GM06990 (cell line): ENCODE results near the gene IFT81.

Experiments
- DNase-seq: peaks from one replicate; pipeline ENCODE4 v3.0.0-alpha.2; 2011; ENCODE audit not compliant: insufficient read length; ENCODE audit errors: extremely low read depth
- H3K27me3 ChIP-seq: replicated peaks from 2 replicates; pipeline ENCODE4 v1.6.0; 2011; ENCODE audit warnings: low read length; ENCODE audit not compliant: control insufficient read depth, insufficient read depth
- H3K36me3 ChIP-seq: 2 replicates; pipeline ENCODE4 v1.5.1; 2011; ENCODE audit warnings: low read length; ENCODE audit not compliant: control insufficient read depth, insufficient read depth
- H3K4me3 ChIP-seq: replicated peaks from 2 replicates; pipeline ENCODE4 v1.5.1; 2011; ENCODE audit warnings: low read depth, mild to moderate bottlenecking, control low read depth, low read length
- TF ChIP-seq, protein P1 (sequence below): IDR thresholded peaks from 2 replicates; pipeline ENCODE4 v1.5.1; 2011; ENCODE audit warnings: low read length, control low read depth, mild to moderate bottlenecking, inconsistent platforms; ENCODE audit not compliant: insufficient read depth, poor library complexity, severe bottlenecking

IFT81 gene

DNA sequence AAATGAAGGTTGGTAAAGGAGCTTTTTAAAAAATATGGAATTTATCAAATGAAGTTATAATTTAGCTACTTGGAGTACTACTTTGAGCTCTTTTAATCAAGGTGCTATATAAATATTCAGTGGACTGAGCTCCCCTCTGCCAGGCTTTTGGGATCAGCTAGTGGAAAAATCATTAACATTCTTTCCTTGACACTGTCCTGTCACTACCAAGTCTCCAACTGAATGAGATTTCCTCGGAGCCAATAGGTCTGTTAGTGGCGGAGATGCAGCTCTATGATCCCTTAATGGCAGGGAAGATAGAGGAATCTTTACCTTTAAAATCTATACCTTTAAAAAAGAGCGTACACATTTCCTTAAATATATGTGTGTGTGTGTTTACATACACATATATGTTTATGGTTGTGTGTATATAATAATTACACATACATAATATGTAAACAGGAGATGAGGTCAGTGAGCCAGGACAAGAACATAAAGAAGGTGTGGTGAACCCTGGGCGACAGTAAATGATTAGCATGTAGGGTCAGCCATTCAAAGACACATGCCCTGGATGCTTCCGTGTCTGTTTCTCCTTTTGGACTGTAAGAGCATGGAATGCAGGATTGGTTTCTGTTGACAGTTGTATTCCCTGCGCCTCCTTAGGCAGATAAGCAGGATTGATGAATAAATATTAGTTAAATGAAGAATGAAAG lies 109.2 kb downstream of the IFT81 start:
- DNase-seq: no peak
- H3K4me3 ChIP-seq: no peak overlapping the region
- no peaks in the 10 kb centered on the region for H3K36me3 ChIP-seq
- TF ChIP-seq, protein P1, sequence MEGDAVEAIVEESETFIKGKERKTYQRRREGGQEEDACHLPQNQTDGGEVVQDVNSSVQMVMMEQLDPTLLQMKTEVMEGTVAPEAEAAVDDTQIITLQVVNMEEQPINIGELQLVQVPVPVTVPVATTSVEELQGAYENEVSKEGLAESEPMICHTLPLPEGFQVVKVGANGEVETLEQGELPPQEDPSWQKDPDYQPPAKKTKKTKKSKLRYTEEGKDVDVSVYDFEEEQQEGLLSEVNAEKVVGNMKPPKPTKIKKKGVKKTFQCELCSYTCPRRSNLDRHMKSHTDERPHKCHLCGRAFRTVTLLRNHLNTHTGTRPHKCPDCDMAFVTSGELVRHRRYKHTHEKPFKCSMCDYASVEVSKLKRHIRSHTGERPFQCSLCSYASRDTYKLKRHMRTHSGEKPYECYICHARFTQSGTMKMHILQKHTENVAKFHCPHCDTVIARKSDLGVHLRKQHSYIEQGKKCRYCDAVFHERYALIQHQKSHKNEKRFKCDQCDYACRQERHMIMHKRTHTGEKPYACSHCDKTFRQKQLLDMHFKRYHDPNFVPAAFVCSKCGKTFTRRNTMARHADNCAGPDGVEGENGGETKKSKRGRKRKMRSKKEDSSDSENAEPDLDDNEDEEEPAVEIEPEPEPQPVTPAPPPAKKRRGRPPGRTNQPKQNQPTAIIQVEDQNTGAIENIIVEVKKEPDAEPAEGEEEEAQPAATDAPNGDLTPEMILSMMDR: no peak
- no peaks in the 10 kb centered on the region for H3K27me3 ChIP-seq

- Histone ChIP-seq H3K36me3 (no peaks in the 10 kb centered on the region), H3K4me3 (no peak overlapping the region), H3K27me3 (no peaks in the 10 kb centered on the region)
- no peak for DNase-seq
- TF ChIP-seq, protein P1: no peak
Measured at GRCh38 chr12:110234331-110234751, 110.2 kb downstream of the IFT81 start.

GRCh38 chr12:110234755-110235154 lies 110.6 kb downstream of the IFT81 start:
- Histone ChIP-seq H3K36me3 (no peaks in the 10 kb centered on the region), H3K27me3 (no peaks in the 10 kb centered on the region), H3K4me3 (no peak overlapping the region)
- no peak for DNase-seq
- TF ChIP-seq, protein P1: no peak

DNA sequence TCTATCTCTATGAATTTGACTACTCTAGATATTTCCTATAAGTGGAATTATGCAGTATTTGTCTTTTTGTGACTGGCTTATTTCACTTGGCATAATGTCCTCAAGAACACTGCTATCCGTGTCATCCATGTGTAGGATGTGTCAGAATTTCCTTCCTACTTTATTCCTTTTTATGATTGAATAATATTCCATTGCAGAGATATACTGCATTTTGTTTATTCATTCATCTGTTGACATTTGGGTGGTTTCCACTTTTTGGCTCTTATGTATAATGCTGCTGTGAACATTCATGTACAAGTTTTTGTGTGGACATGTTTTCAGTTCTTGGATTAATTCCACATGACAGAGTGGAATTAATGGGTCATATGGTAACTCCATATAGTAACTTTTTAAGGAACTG lies 111.2 kb downstream of the IFT81 start:
- Histone ChIP-seq H3K27me3 (no peaks in the 10 kb centered on the region), H3K4me3 (no peak overlapping the region), H3K36me3 (no peaks in the 10 kb centered on the region)
- no peak for DNase-seq
- TF ChIP-seq, protein P1: no peak

GRCh38 chr12:110243227-110243626 lies 119.1 kb downstream of the IFT81 start:
- TF ChIP-seq, protein P1: no peak
- H3K27me3 ChIP-seq: no peaks in the 10 kb centered on the region
- no peak for DNase-seq
- no peaks in the 10 kb centered on the region for H3K36me3 ChIP-seq
- no peak overlapping the region for H3K4me3 ChIP-seq

DNA sequence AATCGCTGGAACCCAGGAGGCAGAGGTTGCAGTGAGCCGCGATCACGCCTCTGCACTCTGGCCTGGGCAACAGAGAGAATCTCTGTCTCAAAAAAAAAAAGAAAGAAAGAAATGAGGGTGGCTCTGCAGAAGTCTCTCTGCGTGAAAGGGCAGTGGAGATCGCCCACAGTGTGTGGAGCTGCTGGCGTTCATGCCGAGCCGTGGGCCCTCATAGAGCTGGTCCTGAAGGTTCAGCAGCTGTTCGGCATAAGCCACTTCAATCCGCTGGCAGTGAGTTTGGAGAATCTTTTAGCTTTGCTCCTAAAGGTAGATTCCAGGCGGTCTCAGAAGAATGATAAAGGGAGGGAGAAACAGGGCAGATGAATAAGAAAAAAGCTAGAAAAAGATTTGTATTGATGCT lies 120.2 kb downstream of the IFT81 start:
- no peaks in the 10 kb centered on the region for H3K27me3 ChIP-seq
- no peak for DNase-seq
- H3K4me3 ChIP-seq: no peak overlapping the region
- no peaks in the 10 kb centered on the region for H3K36me3 ChIP-seq
- TF ChIP-seq, protein P1: no peak
